GM10248 (cell line): ENCODE measurements around the gene ERVH48-1.
"Not testable (repeated sequence)": the region's sequence is repeated elsewhere in the genome, so short reads cannot be mapped to it uniquely, and the experiment has no call there.

Experiments
- CTCF ChIA-PET: fragments of 300-600 bp; sonication (Branson Sonifier 250); formaldehyde crosslinking; extraction: SDS; loops from one replicate; lab custom pipeline; 2021; ENCODE audit warnings: antibody characterized with exemption; lab: Yijun Ruan, JAX
- POLR2A ChIA-PET: fragments of 350-650 bp; sonication (Branson Sonifier 250); formaldehyde crosslinking; extraction: SDS; loops from one replicate; lab custom pipeline; 2020; ENCODE audit warnings: antibody characterized with exemption; lab: Yijun Ruan, JAX
- DNase-seq: peaks from one replicate; pipeline ENCODE4 v3.0.0; 2012; ENCODE audit errors: extremely low spot score
- TF ChIP-seq, protein P1 (sequence below): IDR thresholded peaks from 2 replicates; pipeline ENCODE4 v1.5.1; 2012; ENCODE audit warnings: mild to moderate bottlenecking, low read depth; ENCODE audit errors: extremely low read depth, missing control alignments, control extremely low read depth

The ERVH48-1 gene

DNA sequence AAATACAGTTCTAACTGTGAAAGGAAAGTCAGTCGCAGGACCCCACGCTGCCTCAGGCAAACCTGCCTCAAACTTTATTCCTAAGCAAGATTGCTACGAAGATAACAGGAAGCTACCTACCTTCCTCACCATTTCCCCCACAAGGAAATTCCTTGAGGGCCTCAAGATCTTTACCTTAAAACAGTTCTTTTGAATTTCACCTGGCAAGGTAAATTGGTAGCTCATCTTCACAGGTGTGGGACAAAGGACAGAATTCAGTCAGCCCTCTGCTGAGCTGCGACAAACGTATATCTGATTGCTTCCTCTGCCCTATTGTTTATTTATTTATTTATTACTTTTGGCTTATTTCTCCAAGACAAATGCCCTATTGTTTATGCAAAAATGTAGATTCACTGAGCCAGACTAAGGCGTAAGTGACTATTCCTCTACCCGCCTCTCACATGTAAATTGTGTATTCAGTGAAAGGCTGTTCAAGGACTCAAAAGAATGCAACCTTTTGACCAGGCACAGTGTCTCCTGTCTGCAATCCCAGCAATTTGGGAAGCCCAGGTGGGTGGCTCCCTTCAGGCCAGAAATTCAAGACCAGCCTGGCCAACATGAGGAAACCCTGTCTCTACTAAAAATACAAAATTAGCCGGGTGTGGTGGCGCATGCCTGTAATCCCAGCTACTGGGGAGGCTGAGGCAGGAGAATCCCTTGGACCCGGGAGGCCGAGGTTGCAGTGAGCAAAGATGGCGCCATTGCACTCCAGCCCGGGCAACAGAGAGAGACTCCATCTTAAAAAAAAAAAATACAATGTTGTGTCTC is 31.6 kb upstream of the ERVH48-1 start:
- no peak for DNase-seq
- TF ChIP-seq, protein P1, sequence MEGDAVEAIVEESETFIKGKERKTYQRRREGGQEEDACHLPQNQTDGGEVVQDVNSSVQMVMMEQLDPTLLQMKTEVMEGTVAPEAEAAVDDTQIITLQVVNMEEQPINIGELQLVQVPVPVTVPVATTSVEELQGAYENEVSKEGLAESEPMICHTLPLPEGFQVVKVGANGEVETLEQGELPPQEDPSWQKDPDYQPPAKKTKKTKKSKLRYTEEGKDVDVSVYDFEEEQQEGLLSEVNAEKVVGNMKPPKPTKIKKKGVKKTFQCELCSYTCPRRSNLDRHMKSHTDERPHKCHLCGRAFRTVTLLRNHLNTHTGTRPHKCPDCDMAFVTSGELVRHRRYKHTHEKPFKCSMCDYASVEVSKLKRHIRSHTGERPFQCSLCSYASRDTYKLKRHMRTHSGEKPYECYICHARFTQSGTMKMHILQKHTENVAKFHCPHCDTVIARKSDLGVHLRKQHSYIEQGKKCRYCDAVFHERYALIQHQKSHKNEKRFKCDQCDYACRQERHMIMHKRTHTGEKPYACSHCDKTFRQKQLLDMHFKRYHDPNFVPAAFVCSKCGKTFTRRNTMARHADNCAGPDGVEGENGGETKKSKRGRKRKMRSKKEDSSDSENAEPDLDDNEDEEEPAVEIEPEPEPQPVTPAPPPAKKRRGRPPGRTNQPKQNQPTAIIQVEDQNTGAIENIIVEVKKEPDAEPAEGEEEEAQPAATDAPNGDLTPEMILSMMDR: no peak
- POLR2A ChIA-PET: no interaction called here
- CTCF ChIA-PET: interaction anchor here (1.3 kb wide), 1 partner anchor 27 kb away, joined by 3 read pairs; no protein-coding TSS in a partner anchor

DNA sequence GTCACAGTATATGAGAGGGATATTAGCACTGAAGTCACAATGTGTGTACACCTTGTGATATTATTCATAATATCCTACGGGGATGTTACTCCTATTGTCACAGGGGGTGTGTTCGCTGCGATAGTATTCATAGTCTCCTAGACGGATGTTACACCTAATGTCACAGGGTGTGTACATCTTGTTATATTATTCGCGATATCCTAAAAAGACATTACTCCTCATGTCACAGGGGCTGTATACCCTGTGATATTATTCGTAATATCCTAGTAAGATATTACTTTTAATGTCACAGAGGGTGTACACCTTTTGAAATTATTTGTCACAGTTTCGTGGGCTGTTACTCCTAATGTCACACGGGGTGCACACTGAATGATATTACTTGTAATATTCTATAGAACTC is 25.8 kb upstream of the ERVH48-1 start:
- CTCF ChIA-PET, POLR2A ChIA-PET, DNase-seq: not testable (repeated sequence)

DNA sequence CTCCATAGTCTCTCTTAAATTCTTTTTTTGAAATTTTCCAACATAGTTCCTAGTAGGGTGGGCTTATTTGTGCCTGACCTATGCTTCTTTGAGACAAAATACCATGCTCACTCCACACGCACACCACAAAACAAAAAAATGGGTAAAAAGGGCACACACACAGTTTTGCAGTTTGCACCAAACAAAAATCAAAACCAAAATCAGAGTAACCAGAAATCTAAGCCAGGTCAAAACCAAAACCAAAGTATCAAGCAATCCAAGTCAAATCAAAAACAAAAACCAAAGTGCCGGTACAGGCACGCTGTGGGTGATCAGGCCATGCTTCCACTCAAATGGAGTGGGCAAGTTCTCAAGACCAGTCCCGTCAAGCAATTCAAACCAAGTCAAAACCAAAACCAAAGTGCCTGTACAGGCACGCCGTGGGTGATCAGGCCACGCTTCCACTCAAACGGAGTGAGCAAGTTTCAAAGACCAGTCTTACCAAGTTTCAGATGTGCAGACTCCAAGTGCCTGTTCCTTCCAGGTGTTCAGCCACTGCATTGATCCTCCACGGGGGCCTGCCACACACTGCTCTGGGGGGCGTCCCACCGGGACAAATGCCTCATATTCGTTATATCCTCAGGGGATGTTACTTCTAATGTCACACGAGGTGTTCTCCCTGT is 23.8 kb upstream of the ERVH48-1 start:
- CTCF ChIA-PET, DNase-seq, POLR2A ChIA-PET: not testable (repeated sequence)

DNA sequence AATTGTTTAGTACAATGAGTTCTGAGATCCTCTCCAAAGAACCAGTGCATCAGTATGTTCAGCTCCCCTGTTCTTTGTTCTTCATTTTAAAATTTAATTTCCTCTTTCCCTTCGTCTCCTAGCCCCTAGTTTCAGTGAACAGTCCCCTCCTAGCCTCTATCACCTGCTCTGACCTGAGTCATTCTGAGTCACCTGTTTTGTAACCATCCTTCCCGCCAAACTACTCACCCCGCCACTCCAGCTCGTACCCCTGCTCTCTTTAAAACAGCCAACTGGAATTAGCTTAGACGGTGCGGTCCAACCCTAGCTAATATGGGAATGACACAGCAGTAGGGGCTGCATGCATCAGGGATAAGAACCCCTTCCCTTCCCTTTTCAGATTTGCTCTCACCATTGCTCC is 16.8 kb upstream of the ERVH48-1 start:
- TF ChIP-seq, protein P1: no peak
- no peak for DNase-seq
- ChIA-PET CTCF (no interaction called here), POLR2A (no interaction called here)

DNA sequence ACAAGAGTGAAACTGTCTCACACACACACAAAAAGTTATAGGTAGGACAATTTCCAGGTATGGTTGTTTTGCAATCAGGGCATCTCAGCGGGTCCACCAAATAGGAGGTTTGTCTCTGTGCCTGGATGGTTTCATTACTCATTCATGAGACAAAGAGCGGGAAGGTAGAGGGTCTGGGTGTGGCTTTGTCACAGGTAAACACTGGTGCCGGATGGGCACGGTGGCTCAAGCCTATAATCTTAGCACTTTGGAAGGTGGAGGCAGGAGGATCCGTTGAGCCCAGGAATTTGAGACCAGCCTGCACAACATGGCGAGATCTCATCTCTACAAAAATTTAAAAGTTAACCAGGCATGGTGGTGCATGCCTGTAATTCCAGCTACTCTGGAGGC is 16.3 kb upstream of the ERVH48-1 start:
- CTCF ChIA-PET: no interaction called here
- DNase-seq: no peak
- TF ChIP-seq, protein P1: no peak
- POLR2A ChIA-PET: no interaction called here

DNA sequence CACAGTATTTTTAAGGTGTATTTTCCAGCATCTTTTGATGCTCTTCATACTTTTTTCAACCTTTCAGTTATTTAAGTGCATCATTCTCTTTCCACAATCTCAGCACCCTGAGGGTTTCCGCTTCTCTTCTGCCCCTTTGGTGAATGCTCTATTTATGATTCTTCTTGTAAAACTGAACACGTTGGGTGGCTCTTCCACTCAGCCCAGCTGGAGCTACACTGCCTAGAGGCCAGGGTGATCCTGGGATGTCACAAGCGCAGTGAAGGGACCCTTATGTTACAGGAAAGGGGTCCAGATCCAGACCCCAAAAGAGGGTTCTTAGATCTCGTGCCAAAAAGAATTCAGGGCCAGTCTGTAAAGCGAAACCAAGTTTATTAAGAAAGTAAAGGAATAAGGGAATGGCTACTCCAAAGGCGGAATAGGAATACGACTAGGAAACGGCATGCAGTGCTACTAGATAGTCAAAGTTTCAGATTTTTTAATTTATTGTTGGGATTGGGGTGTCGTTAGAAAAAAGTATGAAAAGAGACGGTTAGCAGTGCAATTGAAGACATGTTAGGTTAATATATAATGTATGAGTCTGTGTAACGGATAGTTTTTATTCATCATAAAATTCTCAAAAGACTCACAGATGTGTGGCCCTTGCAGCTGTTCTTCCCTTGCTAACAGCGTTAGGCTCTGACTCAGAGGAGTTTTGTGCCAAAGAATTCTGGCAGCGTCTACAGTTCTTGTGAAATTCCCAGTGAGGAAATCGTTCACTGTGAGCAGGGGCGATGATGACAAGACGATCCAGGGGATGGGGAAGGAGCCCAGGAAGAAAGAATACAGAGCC is 14.4 kb upstream of the ERVH48-1 start:
- no peak for DNase-seq
- CTCF ChIA-PET: no interaction called here
- TF ChIP-seq, protein P1: no peak
- POLR2A ChIA-PET: no interaction called here

DNA sequence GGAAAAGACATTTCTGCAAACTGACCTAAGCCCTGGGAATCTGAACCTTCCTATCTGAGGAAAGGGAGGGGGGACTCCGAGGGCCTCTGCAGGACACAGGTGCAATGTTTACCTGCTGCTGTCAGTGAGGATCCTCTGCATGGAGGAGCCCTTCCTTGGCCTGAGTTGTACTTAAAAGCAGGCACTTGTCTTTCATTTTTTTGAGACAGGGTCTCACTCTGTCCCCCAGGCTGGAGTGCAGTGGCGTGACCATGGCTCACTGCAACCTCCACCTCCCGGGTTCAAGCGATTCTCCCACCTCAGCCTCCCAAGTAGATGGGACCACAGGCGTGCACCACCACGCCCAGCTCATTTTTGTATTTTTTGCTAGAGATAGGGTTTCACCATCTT is 13.2 kb upstream of the ERVH48-1 start:
- POLR2A ChIA-PET, DNase-seq: not testable (repeated sequence)
- CTCF ChIA-PET: interaction anchor here (1.2 kb wide), 1 partner anchor 45 kb away, joined by 3 read pairs; the partner anchor contains the start of gene NDUFV3
